ENCODE measurements around the gene MANEA.

Gene MANEA

GRCh38 chr6:95587989-95588388 lies 10.7 kb downstream of the MANEA start:
- no peak for DNase-seq

GRCh38 chr6:95589067-95589466 lies 11.7 kb downstream of the MANEA start:
- DNase-seq, result no peak

DNA sequence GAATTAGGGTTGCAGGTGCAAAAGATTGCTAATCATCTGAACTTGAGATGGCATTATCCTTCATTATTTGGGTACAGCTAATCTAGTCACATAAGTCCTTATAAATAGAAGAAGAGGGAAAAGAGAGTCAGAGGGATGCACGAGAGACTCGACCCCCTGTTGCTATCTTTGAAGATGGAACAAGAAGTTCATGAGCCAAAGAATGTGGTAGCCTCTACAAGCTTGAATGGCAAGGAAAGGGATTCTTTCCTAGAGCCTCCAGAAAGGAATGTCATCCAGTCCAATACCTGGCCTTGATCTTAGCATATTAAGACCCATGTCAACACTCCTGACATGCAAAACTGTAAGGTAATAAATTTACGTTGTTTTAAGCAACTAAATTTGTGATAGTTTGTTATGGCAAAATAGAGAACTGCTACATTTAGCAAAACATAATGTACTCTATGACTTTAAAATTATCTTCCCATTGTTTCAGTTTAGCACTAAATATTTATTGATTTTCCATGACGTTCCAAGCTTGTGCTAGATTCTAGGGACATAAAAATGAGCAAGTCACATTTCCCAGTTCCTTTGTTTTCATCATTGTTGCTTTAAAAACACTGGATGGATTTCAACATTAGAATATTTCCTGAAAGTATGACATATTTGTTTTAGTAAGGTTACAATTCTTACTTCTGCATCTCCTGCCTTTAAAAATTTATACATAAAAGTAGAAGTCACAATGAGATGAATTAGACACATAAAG lies 12.7 kb downstream of the MANEA start:
- no peak for DNase-seq

GRCh38 chr6:95593025-95593424 lies 15.7 kb downstream of the MANEA start:
- no peak for DNase-seq

DNA sequence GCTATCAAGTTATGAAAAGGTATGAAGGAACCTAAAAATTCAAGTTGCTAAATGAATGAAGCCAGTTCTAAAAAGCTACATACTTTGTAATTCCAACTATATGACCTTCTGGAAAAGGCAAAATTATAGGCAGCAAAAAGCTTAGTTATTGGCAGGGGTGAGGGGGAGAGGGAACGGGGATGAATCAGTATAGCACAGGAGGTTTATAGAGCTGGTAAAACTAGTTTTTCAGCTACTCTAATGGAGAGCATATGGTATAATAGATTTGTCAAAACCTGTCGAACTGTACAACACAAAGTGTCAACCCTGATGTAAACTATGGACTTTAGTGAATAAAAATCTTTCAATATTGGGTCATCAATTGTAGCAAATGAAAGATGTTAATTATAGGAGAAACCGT lies 18.7 kb downstream of the MANEA start:
- DNase-seq, result no peak

- DNase-seq, result no peak
Observed at GRCh38 chr6:95599706-95600105, 22.4 kb downstream of the MANEA start.

DNA sequence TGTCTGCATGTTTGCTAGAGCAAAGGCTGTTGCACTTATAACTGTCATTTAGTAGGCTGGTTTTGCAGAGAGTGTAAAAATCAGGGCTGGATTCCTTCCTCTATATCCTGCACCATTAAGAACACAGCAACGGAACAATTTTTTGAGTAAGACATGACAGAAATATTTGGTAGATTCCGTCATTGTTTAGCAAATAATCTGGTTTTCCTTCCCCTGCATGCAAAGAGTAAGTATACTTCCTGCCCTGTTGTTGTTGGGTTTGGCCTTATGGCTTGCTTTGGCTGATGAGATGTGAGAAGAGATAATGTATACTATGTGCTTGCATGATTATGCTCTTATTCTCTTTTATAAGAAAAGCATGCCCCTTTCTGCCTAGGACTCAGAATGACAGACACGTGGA lies 23.8 kb downstream of the MANEA start:
- DNase-seq, result no peak

- peak; percentile 4 for DNase-seq
Observed at GRCh38 chr6:95614094-95614493, 36.8 kb downstream of the MANEA start.

DNA sequence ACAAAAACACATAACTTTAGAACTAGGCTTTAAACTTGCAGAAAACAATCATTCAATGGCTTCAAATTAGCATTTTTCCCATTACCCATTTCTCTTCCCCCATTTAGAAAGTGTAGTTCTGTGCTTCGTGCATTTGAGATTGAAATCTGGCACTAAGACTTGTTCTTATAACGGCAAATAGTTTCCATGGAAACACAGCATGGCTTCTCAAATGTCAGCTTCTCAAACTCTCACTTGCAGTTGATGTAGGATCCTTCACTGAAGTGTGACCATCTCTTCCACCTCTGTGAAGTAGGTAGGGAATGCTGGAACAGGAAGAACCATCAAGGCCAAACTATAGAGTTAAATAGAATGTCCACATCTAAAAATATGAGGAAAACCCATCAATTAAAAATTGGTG lies 52.2 kb downstream of the MANEA start:
- no peak for DNase-seq

GRCh38 chr6:95636552-95637431 lies 59.5 kb downstream of the MANEA start:
- DNase-seq, result no peak

DNA sequence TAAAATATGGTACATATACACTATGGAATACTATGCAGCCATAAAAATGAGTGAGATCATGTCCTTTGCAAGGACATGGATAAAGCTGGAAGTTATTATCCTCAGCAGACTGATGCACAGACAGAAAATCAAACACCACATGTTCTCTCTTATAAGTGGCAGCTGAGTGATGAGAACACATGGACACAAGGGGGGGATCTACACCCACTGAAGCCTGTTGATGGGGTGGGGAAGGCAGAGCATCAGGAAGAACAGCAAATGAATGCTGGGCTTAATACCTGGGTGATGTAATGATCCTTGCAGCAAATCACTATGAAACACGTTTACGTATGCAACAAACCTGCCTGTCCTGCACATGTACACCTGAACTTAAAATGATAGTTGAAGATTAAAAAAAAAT lies 71.3 kb downstream of the MANEA start:
- DNase-seq, result no peak

GRCh38 chr6:95649451-95649850 lies 72.1 kb downstream of the MANEA start:
- DNase-seq, result no peak

GRCh38 chr6:95654176-95654575 lies 76.8 kb downstream of the MANEA start:
- no peak for DNase-seq

- no peak for DNase-seq
Observed at GRCh38 chr6:95658886-95659285, 81.6 kb downstream of the MANEA start.

All from fibroblast of skin of scalp (primary cell).